Mesothelial cell of epicardium (in vitro differentiated cells): Measurements from ENCODE around the gene CCDC183. TPM values are rescaled to one million over a fixed set of nuclear protein-coding genes. Genes with fewer than 3 reads are reported as not detected.
A peak's percentile ranks its signal among the peaks of the same experiment; 100 is the strongest.

ENCODE experiments used
- DNase-seq, 2 experiments: peaks; one replicate each; pipeline ENCODE4 v3.0.0; 2021; ENCODE audit warnings: low spot score in 2 of 2; ENCODE audit not compliant: unreplicated experiment in 2 of 2
- H3K27ac Mint-ChIP-seq: 2 replicates; pipeline ENCODE4 v1.8.0; 2021; ENCODE audit warnings: mixed read lengths
- H3K27me3 Mint-ChIP-seq: 2 replicates; pipeline ENCODE4 v1.8.0; 2021; ENCODE audit warnings: low read depth, mixed read lengths
- H3K36me3 Mint-ChIP-seq: 2 replicates; pipeline ENCODE4 v1.8.0; 2021; ENCODE audit warnings: mixed read lengths
- H3K4me1 Mint-ChIP-seq: 2 replicates; pipeline ENCODE4 v1.8.0; 2021; ENCODE audit warnings: mixed read lengths
- H3K4me3 Mint-ChIP-seq: 2 replicates; pipeline ENCODE4 v1.8.0; 2021; ENCODE audit warnings: mild to moderate bottlenecking, moderate library complexity, mixed read lengths
- H3K9me3 Mint-ChIP-seq: 2 replicates; pipeline ENCODE4 v1.8.0; 2021; ENCODE audit warnings: mixed read lengths
- total RNA-seq: library from RNA; stranded (reverse); gene quantifications from 3 replicates; pipeline ENCODE4 v1.2.1, GENCODE V29; 2021
- TF ChIP-seq, protein P1 (sequence below): fragments of 200-600 bp; sonication (generic); IDR thresholded peaks from one replicate; pipeline ENCODE4 v1.5.0; 2021; ENCODE audit warnings: antibody characterized with exemption; ENCODE audit not compliant: unreplicated experiment

The CCDC183 gene
- total RNA-seq, 1 donor from 2014 or later: 25.1 TPM

DNA sequence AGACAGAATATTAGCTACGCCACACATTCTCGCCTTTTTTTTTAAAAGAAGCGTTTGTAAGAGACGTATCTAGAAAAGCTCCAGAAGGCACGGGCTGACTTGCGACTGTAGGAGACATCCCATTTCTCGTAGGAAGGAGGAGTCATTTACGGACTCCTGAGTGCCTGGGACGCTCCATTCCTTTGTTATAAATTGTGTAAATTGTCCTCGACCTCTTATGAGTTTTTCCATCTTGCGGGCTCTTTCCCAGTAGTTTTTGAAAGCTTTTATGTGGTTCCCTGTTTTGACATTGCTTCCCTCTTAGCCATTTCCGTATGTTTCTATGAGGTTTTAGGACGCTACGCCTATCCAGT, 12.6 kb downstream of the CCDC183 start:
- no peaks in the 10 kb centered on the region for H3K27me3 Mint-ChIP-seq
- TF ChIP-seq, protein P1, sequence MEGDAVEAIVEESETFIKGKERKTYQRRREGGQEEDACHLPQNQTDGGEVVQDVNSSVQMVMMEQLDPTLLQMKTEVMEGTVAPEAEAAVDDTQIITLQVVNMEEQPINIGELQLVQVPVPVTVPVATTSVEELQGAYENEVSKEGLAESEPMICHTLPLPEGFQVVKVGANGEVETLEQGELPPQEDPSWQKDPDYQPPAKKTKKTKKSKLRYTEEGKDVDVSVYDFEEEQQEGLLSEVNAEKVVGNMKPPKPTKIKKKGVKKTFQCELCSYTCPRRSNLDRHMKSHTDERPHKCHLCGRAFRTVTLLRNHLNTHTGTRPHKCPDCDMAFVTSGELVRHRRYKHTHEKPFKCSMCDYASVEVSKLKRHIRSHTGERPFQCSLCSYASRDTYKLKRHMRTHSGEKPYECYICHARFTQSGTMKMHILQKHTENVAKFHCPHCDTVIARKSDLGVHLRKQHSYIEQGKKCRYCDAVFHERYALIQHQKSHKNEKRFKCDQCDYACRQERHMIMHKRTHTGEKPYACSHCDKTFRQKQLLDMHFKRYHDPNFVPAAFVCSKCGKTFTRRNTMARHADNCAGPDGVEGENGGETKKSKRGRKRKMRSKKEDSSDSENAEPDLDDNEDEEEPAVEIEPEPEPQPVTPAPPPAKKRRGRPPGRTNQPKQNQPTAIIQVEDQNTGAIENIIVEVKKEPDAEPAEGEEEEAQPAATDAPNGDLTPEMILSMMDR: no peak
- no peak for DNase-seq
- peaks cover 28% of the 10 kb centered on the region for H3K4me1 Mint-ChIP-seq
- H3K36me3 Mint-ChIP-seq: peaks cover 21% of the 10 kb centered on the region
- peak overlapping the region; percentile 91 for H3K27ac Mint-ChIP-seq
- peak overlapping the region; percentile 70 for H3K4me3 Mint-ChIP-seq
- no peaks in the 10 kb centered on the region for H3K9me3 Mint-ChIP-seq

DNA sequence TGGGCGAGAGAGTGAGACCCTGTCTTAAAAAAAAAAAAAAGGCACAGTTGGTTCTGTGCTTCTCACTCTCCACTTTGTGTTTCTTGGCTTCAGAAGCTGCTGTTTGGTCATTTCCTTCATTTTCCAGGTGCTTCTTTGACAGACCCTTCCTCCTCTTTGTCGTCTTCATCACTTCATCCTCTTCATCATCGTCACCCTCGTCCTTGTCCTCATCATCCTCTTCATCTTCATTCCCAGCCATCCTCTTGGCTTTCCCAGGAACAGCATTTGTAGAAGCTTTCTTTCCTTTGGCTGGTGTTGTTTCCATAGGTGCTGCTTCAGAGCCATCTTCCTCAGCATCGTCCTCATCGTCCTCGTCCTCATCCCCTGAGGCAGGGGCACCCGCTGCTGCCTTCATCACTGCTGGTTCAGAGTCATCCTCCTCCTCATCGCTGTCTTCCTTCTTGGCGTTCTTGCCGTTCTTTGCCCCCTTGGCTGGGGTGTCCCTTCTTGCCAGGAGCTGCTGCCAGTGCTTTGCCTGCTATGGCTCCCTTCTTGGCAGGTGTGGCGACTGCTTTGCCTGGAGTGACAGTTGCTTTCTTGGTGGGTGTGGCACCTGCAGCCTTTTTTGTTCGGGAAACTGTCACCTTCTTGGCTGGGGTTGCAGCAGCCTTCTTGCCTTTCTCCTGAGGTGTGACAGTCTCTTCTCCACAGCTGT, 18.7 kb downstream of the CCDC183 start:
- H3K36me3 Mint-ChIP-seq: peaks cover 33% of the 10 kb centered on the region

DNA sequence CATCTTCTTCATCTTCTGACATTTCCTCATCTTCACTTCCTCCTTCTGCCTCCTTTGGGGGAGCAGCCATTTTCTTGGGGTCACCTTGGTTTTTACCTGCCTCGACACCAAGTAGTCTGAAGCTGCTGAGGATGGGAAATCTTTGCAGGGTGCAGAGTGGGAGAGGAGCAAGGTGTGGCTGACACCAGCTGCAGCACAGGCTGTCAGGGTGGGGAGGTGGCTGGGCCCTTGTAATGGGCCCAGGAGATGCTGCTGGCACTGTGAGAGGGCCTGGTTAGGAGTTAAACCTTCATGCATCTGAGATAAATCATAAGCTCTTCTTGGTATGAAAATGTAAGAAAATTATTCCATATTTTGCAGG, 19.3 kb downstream of the CCDC183 start:
- H3K4me1 Mint-ChIP-seq: peaks cover 4% of the 10 kb centered on the region
- no peaks in the 10 kb centered on the region for H3K9me3 Mint-ChIP-seq
- H3K36me3 Mint-ChIP-seq: peaks cover 33% of the 10 kb centered on the region
- no peak overlapping the region for H3K4me3 Mint-ChIP-seq
- DNase-seq: no peak
- TF ChIP-seq, protein P1: no peak
- H3K27me3 Mint-ChIP-seq: no peaks in the 10 kb centered on the region
- H3K27ac Mint-ChIP-seq: no peak overlapping the region

More for the DNA sequence above, 18.7 kb downstream of the CCDC183 start:
- TF ChIP-seq, protein P1: no peak
- no peaks in the 10 kb centered on the region for H3K27me3 Mint-ChIP-seq
- H3K9me3 Mint-ChIP-seq: no peaks in the 10 kb centered on the region
- H3K4me3 Mint-ChIP-seq: no peak overlapping the region
- H3K4me1 Mint-ChIP-seq: peaks cover 7% of the 10 kb centered on the region
- no peak for DNase-seq
- no peak overlapping the region for H3K27ac Mint-ChIP-seq

DNA sequence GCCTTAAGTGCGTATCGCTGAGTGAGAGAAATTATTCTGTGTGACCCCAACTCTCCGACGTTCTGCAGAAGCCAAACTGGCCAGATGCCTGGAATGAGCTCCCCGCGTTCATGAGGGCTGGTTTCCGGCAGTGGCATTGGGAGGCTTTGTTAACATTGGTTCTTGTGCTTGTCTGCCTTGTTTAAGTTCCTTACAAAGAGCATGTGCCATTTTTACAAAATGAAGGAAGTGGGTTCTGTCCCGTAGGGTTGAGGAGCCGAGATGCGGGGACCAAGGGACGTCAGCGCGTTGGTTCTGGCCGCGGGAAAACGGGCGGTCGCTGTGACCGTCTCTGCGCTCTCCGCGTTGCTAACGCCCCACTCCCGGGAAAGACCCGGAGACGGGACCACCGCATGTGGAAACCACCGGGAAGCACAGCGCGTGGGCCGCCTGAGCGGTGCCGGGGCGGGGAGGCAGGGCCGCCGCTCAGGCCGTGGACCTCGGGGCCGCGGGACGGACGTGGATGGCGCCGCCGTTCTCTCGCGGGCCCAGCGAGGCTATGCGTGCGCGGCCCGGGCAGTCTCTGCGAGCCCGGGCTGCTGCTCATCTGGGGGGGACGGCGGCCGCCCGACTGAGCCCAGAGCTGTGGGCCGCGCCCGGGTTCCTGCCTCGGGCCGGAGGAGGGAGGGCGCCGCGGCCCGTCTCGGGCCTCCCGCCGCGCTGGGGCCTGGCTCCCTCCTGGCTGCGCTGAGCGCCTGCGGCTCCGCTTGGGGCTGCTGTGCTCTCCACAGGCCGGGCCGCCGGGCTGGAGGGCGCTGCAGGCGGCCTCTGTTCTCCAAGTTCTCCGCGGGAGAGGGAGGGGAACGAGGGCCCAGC, 25.1 kb downstream of the CCDC183 start:
- no peak for DNase-seq
- H3K36me3 Mint-ChIP-seq: peaks cover 12% of the 10 kb centered on the region
- peaks cover 8% of the 10 kb centered on the region for H3K4me1 Mint-ChIP-seq
- H3K27ac Mint-ChIP-seq: peak overlapping the region; percentile 76
- H3K27me3 Mint-ChIP-seq: no peaks in the 10 kb centered on the region
- TF ChIP-seq, protein P1: no peak
- H3K4me3 Mint-ChIP-seq: peak overlapping the region; percentile 72
- H3K9me3 Mint-ChIP-seq: no peaks in the 10 kb centered on the region

DNA sequence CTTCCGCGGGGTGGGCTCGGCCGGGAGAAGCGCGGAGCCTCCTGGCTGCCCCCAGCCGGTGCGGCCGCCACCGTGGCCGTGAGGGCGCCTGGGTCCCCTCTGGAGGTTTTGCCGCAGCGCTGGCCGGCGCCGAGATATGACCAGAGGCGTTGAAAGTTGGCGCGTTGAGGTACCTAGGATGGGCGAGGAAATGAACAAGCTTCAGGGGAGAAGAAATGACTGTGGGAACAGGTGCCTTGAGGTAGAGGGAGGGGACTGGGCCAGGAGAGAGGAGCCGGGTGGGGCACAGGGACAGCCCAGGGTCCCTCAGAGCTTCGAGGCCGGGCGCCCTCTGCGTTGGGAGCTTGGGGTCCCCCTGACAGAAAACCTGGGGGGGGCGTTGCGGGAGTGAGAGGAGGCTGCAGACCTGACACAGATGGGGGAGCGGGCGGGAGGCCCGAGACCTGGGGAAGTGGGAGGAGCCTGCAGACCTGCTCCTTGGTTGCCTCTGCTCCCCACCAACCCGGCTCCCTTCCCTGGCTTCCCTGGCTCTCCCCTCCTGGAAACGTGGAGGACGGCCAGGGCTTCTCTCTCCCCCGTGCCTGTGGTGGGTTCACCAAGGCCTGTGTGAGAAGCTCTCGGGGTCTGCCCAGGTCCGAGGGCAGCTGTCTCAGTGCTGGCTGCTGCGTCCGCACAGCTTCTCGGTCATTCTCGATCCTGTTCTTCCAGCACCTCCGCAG, 25.8 kb downstream of the CCDC183 start:
- no peak for DNase-seq
- H3K27me3 Mint-ChIP-seq: no peaks in the 10 kb centered on the region
- peaks cover 8% of the 10 kb centered on the region for H3K4me1 Mint-ChIP-seq
- H3K4me3 Mint-ChIP-seq: peak overlapping the region; percentile 22
- TF ChIP-seq, protein P1: no peak
- H3K9me3 Mint-ChIP-seq: no peaks in the 10 kb centered on the region
- no peak overlapping the region for H3K27ac Mint-ChIP-seq
- H3K36me3 Mint-ChIP-seq: peaks cover 9% of the 10 kb centered on the region
